HG02885 (cell line): ENCODE measurements around the gene CCDC107.
"Not testable (repeated sequence)": the region's sequence is repeated elsewhere in the genome, so short reads cannot be mapped to it uniquely, and the experiment has no call there.

Experiments used
- ATAC-seq: cut with Tn5 transposase; IDR thresholded peaks from one replicate; pipeline ENCODE4 v1.9.1; 2021; ENCODE audit warnings: mild to moderate bottlenecking; ENCODE audit not compliant: unreplicated experiment, poor library complexity

CCDC107 gene

DNA sequence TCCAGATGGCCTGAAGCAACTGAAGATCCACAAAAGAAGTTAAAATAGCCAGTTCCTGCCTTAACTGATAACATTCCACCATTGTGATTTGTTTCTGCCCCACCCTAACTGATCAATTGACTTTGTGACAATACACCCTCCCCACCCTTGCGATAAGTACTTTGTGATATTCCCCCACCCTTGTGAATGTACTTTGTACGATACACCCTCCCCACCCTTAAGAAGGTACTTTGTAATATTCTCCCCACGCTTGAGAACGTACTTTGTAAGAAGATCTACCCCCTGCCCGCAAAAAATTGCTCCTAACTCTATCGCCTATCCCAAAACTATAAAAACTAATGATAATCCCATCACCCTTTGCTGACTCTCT, 21.2 kb upstream of the CCDC107 start:
- ATAC-seq, result not testable (repeated sequence)

DNA sequence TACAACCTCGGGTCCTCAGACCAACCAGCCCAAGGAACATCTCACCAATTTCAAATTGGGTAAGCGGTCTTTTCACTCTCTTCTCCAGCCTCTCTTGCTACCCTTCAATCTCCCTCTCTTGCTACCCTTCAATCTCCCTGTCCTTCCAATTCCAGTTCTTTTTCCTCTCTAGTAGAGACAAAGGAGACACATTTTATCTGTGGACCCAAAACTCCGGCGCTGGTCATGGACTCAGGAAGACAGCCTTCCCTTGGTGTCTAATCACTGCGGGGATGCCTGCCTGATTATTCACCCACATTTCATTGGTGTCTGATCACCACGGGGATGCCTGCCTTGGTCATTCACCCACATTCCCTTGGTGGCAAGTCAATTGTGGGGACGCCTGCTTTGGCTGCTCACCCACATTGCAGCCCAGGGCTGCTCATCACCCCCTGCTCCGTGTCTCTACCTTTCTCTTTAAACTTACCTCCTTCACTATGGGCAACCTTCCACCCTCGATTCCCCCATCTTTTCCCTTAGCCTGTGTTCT, 20.6 kb upstream of the CCDC107 start:
- not testable (repeated sequence) for ATAC-seq

DNA sequence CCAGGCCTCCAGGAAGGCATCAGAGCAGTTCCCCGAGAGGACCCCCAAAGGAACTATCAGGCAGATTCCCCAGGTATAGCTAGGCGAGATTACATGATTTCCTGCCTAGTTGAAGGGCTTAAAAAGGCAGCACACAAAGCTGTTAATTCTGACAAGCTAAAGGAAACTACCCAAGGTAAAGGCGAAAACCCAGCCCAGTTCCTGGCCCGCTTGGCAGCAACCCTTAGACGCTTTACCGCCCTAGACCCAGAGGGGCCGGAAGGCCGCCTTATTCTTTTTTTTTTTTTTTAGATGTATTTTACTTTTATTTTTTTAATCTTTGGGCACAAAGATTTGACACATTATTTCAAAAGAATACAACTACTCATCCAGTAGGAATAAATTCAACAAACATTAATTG, 19.3 kb upstream of the CCDC107 start:
- ATAC-seq, result not testable (repeated sequence)

DNA sequence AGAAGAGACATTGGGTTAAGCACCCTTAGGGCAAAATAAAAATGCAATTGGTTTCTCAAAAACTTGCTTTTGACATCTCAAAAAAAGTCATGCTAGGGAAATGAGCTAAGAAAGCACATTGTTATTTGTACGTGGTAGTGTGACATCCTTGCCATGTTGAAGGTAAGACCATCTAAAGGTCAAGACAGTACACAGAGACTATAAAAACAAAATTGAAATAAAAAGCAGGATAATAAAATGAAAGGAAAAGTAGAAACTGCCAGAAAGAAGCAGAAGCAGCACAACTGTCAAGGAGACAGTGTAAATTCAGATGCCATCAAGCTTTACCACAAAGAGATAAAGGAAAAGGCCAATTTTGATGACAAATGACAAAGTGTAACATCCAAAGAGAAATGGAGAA, 18.9 kb upstream of the CCDC107 start:
- ATAC-seq, result not testable (repeated sequence)

DNA sequence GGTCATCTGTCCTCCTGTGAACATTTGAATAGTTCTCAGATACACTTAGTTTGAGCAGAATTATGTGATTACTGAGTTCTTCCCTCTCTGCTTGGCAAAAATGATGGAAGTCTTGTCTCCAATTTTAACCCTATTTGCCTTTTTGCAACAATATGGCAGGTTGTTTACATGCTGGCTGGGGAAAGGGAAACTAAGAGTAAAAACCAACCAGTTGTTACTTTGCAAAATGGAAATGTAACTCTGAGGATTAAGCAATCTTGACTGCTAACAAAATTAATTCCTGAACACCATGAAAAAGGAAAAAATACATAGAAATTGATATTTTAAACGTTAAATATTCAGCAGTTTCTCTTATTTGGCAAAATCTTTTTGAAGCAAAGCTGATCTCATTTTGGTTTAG, 18.5 kb upstream of the CCDC107 start:
- ATAC-seq, result no peak

DNA sequence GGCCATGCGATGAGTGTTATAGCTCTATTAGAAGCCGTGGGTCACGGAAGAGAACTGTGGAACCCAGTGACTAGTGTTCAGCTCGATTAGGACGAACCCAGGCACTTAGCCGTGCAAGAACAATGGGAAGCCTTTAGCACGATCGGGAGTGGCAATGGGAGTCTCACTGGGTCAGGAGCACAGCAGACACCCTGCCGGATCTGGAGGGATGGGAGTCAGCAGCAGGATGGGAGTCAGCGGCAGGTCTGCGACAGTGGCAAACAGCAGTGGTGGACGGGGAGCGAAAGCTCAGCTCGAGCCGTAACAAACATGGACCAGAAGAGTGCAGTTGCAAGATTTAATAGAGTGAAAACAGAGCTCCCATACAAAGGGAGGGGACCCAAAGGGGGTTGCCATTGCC, 17.7 kb upstream of the CCDC107 start:
- not testable (repeated sequence) for ATAC-seq

DNA sequence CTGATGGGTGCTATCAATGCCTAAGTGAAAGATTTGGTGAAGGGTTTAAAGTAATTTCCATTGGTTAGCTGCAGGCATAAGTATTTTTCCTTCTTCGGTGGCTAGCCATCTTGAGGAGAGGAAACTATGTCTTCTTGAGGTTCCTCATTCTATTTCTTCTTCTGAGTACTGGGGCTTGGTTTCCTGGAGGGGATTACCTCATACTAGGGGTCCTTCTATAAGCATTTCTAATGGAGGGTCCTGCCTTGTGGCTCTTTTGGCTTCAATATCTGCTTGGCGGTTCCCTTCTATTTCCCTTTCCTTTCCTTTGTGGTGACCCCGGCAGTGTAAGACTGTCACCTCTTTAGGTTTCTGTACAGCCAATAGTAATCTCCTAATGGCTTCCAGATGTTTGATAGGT, 16.6 kb upstream of the CCDC107 start:
- not testable (repeated sequence) for ATAC-seq

DNA sequence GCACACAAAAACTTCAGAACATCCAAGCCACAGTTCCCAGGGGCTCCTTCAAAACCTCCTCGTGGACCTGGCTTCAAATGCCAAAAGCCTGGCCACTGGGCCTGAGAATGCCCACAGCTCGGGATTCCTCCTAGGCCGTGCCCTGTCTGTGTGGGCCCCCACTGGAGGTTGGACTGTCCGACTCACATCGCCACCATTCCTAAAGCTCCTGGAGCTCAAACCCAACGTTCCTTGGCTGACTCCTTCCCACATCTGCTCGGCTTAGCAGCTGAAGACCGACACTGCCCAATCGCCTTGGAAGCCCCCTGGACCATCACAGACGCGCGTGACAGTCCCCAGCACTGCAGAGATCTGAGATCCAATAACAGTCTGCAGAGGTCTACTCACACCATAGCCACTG, 15.0 kb upstream of the CCDC107 start:
- no peak for ATAC-seq

DNA sequence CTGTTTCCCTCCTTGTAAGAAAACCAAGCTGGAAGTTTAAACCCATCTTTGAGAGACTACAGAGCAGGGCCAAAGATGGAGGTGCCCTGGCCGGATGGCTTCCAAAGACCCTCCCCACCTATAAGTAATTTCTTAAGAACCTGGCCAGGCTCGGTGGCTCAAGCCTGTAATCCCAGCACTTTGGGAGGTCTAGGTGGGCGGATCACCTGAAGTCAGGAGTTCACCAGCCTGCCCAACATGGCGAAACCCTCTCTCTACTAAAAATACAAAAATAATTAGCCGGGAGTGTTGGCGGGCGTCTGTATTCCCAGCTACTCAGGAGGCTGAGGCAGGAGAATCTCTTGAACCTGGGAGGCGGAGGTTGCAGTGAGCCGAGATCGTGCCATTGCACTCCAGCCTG, 12.4 kb upstream of the CCDC107 start:
- ATAC-seq, result not testable (repeated sequence)

DNA sequence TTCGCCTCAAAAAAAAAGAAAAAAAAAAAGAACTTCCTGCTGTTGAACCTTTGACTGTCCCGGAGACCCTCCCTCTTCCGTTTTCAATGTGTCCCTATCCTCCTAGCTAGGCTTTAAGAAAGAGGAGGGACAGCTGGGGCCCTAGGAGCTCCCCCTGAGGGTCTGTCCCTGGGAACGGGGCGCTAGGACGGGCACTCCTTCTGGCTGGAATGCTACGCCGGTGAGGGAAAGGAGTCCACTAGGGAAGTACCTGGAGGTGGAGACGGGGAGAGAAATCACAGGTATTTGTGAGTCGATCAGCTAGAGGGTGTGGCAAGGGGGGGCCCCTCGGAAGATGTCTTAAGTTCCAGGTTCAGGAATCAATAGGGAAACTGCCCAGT, 11.9 kb upstream of the CCDC107 start:
- no peak for ATAC-seq

DNA sequence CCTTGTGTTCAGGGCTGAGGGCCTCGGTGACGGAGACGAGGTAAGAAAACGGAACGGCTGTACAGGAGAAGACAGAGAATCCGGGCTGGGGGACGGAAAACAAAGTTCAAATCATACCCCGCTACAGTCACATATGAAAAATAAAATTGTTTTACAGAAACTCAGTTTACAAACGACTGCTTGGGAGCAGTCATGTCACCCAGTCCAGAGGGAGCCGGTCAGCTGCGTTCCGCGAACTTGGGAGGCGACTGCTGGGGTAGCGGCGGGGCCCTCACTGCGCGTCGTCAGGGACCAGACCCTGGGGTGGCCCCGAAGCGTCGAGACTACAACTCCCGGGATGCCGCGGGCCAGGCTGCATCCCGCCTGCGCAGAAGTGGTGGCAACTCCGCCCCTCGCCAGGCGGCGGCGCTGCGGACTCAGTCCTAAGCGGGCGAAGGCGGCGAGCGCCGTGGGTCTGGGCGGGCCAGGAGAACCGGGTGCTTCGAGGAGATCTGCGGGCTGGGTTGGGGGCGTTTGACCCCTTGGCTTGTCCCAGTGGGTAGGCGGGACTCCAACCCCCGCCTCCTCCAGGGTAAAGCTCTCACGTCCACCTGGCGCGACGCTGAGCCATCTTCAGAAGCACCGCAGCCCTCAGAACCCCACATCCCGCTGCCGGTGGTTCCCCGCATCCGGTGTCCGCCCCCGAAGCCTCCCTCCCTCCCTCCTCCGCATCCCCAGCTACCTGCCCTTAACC, 11.4 kb upstream of the CCDC107 start:
- ATAC-seq, result peak; percentile 85

DNA sequence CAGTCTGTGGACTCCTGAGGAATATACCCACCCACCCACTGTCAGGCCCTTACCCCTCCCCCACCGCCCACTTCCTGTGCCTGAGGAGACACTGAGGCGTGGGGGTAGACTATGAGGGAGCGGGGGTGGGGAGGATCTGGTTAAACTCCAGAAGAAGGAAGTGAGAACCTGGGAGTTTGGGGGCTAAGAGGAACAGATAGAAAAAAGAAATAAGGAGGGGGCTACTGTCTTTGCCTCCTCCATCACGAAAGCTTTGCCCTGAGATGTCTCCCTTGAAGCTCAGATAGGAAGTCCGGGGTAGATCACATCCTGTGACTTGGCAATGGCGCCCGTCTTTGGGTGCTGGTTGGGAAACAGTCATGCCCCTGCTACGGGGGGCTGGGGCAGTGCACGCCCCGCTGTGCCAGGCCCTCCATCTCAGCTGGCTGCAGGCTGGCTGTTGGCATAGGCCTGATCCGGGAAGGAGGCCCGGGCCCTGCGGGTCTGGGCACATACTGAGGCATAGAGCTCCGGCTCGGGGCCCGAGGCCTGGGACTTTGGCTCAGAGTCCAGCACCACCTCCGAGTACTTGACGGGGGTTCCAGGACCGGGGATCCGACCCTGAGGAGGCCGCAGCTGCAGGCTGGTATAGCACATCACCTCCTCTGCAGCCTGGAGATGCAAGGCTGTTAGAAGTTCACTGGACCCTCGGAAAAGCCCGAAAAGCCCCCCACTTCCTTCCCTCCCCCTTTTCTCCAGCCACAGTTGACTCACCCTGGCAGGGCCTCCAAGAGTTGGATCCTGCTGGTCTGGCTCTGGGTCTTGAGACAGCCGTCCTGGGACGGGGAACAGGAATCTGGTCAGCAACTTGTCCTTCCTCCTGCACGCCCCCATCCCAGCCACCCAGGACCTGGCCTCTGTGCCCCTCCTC, 8.4 kb upstream of the CCDC107 start:
- ATAC-seq, result no peak

DNA sequence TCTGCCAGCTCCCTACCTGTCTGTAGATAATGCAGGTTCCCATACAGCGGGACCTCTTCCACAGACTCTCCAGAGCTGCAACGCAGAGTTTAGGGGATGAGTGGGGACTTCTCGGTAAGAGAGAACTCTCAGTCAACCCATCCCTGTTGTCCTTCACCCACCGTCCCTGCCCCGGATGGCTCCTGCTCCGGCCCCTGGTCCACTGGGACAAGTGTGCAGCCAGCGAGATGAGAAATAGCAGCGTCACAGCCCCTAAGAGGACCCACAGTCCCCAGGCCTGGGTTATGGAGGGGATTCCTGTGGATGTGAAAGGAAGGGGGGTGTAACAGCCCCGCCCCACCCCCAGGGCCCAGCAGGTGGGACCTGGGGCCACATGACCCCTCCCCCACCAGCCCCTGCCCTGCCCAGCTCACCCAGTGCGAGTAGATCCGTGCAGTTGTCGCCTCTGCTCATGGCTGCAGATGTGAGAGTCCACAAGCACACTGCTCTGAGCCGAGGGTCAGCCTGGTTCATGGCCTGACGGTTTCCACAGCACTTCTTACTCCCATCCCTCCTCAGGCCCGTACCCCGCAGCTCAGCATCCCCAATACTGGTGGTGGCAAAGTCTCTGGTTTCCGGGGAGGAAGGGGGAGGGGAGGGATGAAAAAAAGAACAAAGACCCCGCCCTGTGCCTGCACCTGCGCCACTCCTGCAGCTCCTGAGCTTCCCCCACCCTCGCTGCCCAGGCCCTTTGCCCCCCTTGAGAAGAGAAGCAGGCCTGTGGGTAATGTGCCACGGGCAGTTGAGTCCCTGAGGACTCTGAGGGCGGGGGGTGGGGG, 7.5 kb upstream of the CCDC107 start, which contains the start of gene SIT1:
TSS of gene SIT1 (minus strand) at position 591 of the 818 bp plus-strand sequence. CDS start at position 513, 78 bp downstream.
- ATAC-seq, result no peak

DNA sequence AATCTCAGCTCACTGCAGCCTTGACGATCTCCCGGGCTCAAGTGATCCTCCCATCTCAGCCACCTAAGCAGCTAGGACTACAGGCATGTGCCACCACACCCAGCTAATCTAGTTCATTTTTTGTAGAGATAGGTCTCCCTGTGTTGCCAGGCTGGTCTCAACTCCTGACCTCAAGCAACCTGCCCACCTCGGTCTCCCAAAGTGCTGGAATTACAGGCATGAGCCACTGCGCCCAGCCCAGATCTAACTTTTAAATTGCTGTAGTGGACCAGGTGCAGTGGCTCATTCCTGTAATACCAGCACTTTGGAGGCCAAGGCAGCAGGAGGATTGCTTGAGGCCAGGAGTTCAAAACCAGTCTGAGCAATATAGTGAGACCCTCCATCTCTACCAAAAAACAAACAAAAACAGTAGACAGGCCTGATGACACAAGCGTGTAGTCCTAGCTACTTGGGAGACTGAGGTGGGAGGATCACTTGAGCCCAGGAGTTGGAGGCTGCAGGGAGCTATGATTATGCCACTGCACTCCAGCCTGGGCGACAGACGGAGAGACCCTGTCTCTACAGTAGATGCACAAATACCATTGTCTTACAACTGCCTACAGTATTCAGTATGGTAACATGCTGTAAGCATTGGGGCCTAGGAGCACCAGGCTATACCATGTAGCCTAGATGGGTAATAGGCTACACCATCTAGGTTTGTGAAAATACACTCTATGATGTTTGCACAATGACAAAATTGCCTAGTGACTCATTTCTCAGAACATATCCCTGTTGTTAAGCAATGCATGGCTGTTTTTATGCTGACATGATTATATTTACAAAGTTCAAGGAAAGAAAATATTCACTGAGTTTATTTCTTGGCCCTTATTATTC, 5.9 kb upstream of the CCDC107 start:
- ATAC-seq, result no peak

DNA sequence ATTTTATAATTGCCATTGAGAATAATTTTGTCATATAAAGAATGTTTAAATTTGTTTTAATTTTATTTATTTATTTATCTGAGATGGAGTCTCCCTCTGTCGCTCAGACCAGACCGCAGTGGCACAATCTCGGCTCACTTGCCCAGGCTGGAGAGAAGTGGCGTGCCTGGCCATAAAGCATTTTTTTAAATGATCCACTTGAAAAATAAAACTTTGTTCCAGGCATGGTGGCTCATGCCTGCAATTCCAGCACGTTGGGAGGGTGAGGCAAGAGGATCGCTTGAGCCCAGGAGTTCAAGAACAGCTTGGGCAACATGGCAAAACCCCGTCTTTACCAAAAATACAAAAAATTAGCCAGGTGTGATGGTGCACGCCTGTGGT, 5.3 kb upstream of the CCDC107 start:
- ATAC-seq, result no peak

DNA sequence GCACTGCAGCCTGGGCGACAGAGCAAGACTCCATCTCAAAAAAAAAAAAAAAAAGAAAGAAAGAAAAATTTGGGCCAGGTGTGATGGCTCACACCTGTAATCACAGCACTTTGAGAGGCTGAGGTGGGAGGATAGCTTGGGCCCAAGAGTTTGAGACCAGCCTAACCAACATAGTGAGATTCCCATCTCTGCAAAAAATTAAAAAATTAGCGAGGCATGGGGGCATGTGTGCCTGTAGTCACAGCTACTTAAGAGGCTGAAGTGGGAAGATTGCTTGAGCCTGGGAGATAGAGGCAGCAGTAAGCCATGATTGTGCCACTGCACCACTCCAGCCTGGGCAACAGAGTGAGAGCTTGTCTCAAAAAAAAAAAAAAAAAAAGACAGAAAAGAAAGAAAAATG, 4.5 kb upstream of the CCDC107 start:
- no peak for ATAC-seq

DNA sequence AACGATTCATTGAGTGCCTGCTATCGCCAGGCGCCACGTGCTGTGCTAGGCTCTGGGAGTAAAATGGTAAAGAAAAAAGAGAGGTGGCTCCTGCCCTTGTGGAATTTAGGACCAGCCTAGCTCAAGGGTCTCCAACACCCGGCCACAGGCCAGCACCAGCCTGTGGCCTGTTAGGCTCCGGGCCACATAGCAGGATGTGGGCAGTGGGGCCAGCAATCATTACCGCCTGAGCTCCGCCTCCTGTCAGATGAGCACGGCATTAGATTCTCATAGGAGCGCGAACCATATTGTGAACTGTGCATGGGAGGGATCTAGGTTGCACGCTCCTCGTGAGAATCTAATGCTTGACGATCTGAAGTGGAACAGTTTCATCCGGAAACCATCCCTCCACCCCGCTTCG, 1.7 kb upstream of the CCDC107 start:
- no peak for ATAC-seq

DNA sequence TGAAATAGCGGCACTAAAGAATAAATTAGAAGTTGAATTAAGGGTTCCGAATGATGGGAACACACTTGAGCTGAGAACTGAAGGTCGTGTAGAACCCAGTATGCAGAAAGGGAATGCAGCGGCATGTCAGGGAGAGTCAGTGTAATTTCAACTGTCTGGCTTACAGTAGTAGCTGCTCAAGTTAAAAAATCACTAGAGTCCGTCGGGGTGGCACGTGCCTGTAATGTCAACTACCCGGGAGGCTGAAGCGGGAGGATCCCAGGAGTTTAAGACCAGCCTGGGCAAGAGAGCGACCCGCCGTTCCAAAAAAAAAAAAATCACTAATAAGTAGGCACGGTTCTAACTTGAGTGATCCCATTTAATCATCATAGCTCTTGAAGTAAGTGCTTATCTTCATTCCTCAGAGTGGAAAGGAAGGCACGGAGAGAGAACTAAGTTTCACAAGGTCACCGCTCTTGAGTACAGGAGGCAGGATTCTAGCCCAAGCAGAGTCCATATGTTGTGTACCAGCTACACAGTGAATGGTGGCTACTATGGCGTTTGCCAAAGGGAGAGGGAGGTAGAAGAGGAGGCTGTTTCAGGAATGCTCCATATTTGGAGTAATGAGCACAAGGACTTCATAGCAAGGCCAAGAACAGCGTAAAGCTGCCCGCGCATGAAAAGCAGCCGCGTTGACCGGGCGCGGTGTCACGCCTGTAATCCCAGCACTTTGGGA, 1.1 kb upstream of the CCDC107 start:
- ATAC-seq, result no peak

DNA sequence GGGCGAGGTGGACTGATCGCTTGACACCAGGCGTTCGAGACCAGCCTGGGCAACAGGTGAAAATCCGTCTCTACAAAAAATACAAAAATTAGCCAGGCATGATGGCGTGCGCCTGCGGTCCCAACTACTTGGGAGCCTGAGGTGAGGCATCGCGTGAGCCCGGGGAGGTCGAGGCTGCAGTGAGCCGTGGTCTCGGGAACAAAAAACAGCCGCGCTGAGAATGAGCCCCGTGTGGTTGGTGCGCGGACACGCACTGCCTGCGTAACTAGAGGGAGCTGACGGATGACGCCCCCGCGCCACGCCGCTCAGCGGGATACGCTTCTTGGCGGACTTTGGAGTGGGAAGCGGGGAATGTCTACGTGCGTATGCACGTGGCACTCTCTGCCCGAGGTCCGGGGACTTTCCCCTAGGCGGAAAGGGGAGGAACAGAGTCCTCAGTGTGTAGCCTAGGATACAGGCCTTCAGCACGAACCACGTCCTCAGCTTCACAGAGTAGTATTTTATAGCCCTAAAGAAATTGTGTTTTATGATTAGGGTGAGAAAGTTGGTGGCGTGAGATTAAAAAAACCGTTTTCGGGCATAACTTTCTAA, 451 bp upstream of the CCDC107 start, which contains the start of gene RMRP:
TSS of gene RMRP (minus strand) at position 474 of the 591 bp plus-strand sequence.
- ATAC-seq, result peak; percentile 88
